GM21737 (cell line): ENCODE results near the gene DHX58.

Experiments
- ATAC-seq: cut with Tn5 transposase; IDR thresholded peaks from one replicate; pipeline ENCODE4 v1.9.1; 2021; ENCODE audit warnings: mild to moderate bottlenecking, moderate library complexity; ENCODE audit not compliant: unreplicated experiment

DHX58 gene

DNA sequence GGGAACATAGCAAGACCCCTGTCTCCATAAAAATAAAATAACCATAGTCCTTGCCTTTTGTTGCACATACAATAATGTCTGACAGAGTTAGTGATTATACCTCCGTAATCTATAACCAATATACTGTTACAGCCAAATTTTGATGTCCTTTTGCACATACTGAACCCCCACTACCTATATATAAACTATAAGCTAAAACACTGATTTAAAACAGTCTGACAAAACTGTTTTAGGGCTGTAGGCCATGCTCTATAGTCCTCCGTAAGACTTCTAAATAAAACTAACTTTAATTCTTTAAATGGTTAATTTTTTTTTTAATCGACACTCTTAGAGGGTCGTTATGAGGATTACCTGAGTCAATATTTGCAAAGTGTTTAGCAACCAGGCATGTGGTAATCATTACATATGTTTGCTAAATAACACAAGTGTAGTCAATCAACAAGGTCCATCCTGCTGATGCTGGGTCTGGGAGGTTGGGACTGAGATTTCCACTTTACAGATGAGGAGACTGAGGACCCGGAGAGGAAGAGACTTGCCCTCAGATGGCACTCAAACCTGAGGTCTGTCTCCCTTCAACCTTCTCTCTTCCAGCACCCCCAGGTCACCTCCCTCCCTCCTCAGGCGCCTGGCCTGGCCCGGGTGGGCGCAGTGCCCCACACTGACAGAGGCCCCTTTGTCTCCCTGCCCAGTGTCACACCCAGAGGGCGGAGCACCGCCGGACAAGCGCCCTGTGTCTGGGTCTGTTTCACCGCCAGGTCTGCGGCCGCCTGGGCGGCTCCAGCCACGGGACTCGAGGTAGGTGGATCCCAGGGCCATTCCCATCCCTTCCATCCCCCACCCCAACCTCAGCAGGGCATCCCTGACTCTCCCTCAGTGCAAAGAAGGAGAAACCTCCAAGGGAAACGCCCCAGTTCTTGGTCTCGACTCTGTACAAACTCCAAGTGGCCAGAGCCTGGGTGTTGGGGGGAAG lies 24.5 kb downstream of the DHX58 start:
- ATAC-seq: no peak

DNA sequence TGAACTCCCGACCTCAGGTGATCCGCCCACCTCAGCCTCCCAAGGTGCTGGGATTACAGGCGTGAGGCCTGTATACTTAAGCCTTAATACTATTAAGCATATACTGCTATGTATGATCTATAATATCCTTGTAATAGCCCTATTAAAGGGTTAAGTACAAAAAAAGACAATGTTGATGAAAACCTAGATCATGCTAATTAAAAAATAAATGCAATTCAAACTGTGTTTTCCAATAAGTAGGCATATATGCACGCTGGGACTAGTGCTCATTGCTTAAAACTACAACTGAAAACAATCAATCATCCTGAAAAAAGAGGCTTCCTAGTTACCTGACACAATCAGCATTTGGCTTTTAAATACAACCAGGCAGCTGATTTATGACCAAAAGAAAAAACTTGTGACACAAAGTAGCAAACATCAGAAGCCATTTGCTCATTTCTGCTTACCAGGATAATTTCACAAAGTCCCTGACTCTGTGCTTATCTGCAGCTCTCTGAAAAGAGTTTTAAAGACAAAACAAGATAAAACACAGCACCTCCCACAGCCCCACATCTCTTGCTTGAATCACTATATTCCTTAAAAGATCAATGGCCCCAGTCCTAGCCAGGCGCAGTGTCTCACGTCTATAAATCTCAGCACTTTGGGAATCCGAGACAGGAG lies 25.3 kb downstream of the DHX58 start:
- ATAC-seq: no peak

DNA sequence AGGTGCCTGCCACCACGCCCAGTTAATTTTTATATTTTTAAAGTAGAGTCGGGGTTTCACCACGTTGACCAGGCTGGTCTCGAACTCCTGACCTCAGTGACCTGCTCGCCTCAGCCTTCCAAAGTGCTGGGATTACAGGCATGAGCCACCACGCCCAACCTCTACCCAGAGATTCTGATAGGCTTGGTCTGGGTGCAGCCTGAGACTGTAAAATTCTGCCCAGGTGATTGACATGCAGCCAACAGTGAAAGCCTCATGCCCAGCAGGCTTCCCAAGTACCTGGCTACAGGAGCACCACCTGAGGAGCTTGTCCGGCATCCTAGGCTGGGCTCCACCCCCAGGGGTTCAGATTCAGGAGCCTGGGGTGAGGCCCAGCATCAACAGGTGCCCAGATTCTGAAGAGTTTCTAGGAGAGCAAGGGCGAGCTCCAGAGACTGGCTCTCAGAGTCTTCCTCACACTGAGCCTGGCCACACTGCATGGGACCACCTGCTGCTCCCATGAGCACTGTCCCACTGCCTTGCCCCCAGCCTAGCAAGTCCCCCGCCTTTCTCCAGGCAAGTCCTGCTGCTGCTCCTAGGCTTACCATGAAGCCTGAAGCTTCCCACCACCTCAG lies 30.9 kb downstream of the DHX58 start:
- no peak for ATAC-seq

DNA sequence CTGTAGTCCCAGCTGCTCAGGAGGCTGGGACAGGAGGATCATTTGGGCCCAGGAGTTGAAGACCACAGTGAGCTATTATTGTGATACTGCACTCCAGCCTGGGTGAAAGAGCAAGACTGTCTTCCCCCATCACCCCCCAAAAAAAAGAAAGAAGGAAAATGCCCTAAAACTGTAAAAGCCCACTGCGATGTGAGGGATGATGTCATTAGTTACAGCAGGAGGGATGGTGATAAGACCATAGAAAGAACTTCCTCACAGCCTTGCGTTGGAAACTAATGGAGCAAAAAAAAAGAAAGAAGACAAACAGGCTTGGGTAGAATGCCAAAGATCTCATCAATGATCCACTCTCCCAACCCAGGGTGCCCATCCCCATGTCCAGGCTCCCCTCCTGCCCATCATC lies 33.0 kb downstream of the DHX58 start:
- no peak for ATAC-seq

DNA sequence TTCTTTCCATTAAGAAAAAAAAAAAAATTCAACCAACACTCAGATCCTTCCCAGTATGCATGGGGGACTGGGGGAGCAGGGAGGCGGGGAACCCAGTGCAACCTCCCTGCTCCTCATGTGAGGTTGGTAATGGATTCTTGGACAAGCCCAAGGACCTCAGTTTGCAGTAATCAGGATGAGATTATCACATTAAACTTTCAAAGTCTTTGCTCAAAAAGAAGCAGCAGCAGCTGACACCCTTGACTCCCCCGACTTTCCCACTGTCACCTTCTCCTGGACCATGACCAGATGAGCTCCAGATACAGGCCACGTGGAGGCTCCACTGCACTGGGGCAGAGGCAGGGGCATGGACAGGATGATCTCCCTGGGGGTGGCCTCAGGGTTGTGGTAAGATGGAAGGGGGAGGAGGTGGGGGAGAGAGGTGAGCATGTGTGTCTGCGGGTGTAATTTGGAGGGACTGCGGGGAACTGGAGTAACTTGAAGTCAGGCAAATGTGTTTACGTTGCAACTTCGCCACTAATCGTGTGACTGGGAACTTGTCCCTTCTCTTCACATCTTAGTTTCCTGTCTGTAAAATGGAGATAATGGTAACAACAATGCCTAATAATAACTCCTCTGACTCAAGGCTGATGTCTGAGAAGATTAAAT lies 34.0 kb downstream of the DHX58 start:
- no peak for ATAC-seq

DNA sequence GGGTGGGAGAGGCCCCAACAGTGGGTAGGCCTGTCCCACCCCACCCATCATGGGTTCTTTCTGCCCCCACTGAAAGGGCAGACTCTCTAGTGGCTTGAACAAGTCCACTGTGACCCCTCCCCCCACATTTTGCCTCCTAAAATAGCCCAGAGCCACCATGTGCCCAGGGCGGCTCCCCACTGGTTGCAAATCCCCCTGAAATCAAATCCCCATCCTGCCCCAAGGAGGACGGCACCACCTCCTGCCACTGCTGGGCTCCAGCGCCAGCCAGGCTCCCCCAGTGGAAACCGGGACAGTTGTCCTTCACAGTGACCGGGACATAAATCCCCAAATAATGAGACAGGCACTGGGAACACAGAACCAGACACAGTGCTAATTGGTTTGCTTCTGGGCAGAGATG lies 34.8 kb downstream of the DHX58 start:
- ATAC-seq: no peak

DNA sequence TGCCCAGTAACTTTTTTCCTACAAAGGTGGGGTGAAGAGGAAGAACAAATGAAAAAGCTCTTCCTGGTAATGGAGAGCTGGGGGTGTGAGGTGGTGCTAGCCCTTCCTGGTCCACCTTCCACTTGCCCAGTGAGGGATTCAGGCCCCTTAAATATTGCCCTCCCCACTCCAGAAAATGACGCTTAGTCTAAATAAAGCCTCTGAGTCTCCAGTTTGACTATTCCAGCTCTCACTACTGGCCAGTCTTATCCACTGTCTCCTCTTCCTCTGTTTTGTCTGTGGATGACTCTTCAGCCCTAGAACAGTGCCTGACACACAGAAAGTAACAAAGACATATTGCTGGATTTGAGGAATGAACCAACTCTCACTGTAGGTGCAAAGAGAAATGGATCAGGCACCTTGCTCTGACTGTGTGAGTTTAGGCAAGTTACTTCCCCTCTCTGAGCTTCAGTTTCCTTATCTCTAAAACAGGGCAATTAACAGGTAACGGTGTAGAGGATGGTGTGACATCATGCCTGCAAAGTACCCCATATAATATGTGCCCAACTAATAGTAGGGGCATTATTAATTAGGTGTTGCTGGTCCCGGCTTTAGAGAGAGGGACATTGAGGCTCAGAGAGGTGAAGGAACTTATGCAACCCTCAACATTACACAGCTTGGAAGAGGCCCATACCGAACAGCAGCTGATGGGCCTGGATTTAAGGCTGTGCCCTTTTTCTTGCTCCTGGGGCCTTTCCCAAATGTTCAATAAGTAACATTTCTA lies 35.5 kb downstream of the DHX58 start:
- ATAC-seq: no peak

DNA sequence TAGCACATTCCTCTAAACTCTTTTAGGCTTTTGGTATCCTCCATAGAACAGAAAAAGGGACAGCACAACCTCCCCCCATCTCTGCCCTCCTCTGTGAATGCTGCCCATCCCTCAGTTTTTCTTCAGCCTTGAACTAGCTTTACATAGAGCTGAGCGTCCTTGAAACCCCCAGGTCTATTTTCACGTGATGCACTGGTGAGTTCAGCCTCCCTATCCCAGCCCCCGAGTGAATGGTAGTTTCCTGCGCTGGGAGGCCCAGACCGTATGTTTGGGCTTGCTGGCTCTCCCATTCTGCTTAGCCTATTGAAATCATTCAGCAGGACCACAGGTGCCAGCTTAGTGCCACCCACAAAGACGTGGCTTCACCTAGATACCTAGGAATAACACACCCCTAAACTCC lies 36.7 kb downstream of the DHX58 start:
- no peak for ATAC-seq

DNA sequence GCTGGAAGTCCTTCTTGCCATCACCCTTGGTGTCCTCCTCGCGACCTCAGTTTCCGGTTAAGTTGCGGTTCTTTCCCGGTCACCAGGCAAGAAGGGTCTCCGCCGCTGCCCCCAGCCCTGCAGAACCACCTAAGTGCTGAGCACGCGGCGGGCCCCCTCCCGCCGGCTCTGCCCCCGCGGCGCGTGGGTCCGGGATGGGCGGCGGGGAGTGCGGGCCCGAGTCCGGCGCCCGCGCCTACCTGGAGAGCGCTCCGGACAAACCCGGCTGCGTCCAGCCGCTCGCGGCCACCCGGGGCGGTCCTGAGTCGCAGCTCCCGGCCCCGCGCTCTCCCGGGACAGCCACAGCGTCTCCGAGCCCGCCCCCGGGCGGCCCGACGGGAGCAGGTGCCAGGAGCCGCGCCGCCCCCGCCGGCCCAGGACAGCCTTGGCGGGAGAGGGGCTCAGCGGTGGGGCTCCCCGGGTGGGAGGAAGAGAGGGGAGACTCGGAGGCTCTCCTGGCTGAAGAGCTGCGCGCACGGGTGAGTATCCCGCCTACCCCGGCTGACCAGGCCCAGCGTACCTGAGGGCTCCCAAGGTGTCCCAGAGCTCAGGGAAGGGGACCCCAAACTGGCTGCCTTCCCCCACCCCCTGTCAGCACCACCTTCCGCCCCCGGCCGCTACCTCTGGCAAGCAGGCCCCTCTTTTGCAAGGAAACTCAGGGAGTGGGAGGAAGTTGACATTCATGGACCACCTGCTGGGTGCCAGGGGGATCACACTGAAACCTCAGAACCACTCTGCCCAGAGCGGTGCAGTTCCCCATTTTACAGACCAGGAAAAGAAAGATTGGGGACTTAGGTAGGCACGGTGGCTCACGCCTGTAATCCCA lies 40.0 kb downstream of the DHX58 start:
- no peak for ATAC-seq

DNA sequence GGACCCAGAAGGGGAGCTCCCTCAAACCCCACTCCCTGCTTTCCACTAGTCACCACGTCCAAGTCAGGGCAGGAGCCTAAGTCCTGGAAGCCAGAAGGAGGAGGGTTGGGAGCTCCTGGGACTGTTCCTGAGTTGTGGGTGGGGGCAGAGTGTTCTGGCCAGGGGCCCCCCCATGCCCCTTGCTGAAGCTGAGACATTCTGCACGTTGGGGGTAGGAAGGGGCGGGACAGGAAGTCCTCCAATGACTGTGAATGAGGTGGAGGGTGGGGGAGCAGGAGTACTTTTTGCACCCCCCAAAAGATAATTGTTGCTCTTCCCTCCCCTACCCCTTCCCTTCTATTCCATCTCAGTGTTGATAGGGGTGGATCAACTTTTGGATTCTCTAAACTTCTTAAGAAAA lies 40.7 kb downstream of the DHX58 start:
- ATAC-seq: no peak

DNA sequence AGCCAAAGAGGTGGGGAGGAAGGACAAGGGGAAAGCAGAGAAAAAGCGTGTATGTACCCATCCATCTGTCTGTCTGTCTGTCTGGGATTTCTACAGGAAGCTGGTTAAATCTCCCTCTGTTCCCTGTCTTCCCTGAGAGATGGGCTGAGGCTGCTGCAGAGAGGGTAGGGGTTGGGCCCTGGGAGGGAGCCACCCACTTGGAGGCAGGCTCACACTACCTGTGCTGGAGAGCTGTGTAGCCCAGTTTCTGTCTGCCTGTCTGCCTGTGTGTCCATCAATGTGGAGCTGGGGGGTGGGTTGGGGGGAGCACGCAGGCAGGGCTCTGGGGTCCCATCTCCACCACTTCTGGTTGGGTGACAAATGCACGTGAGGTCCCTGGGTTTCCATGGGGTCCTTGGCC lies 43.5 kb downstream of the DHX58 start:
- ATAC-seq: no peak

DNA sequence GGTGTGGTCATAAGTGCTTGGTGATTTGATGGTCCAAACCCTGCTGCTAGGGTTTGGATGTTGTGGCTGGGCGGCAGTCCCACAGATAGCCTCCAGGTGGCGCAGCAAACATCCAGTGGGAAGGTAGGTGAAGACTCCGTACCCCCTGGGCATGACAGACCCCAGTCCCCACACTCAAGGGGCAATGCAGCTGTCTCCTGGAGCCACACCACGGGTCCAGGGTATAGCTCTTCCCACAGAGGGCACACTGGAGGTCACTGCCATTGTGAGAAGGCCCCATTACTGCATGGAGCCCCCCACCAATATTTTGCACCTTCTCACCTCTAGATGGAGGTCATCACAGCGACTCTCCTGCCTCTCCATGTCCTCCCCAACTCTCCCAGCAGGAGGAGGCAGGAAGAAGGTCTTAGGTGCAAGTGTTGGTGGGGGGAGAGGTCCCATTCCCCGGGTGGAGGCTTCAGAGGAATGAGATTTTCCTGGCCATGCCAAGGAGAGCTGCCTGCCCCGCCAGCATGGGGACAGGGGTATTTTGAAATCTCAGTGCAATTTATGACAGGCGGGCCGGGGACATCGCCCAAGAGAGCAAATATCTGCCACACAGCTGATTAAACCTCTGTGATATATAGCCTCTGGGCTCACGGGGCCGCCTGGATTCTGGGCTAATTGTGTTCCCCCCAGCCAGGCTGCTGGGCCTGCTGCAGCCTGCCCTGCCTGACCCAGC lies 45.0 kb downstream of the DHX58 start:
- ATAC-seq: no peak

DNA sequence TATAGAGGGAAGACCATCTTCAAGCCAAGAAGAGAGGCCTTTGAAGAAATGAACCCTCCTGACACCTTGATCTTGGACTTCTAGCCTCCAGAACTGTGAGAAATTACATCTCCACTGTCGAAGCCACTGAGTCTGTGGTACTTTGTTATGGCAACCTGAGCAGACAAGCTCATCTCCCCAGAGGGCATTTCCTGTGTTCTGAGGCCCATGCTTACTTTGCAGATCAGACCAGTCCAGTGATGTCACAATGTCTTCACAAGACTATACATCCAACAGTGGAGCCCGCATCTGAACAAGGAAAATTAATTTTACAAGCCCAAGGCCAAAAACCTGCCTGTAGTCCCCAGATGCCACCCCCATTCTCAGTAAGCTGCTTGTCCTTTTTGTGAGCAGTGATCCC lies 47.3 kb downstream of the DHX58 start:
- no peak for ATAC-seq

DNA sequence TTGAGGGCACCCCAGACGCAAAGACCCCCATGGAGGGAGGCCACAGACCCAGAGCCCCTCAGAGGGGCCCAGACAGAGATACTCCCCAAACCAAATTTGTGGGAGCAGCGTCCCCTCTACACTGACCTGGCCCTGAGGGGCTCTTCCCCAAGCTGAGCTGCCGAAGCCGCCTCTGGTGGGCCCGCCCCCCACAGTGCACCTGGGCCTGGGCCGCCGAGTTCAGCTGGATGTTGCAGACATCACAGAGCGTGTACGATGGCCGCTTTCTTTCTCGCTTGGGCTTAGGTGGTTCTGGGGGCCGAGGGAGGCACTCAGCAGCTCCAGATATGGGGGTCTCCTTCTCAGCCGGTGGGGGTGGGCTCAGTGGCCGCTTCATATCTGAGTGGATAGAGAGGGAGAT lies 49.8 kb downstream of the DHX58 start:
- ATAC-seq: no peak

DNA sequence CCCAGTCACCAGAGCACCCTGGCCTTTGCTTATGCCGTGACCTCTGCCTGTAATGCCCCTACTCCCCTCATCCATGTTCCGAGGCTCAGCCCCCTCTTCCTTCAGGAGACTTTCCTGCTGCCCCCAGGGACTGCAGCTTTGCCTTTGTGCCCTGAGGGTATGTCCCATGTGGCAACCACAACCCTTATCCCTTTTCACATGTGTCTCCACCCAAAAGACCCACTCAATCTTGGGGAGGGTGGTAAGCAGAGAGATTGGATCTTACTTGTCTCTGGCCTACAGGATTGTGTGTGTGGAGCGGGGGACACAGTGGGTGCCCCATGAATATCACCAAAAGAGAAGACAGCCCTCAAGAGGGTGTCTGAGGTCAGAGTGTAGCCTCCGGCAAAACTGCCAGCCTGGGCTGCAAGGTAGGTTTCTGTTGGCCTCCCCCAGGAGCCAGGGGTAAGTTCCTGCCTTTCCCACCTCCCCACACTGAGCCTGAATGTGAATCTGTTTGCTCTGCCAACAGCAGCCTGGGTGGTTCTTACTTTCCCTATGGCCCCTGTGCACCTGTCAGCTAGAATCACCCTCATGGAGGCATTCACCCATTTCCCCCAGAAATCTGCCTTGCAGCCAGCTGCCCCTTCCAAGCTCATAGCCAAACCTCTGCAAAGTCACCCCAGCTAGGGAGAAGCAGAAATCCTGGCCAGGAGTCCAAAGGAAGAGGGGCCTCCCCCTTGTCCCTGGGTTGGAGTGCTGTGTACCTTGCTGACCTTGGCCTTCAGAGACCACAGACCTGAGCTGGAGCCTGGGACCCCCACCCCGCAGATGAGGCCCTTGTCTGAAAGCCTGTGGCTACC lies 50.6 kb downstream of the DHX58 start:
- no peak for ATAC-seq

DNA sequence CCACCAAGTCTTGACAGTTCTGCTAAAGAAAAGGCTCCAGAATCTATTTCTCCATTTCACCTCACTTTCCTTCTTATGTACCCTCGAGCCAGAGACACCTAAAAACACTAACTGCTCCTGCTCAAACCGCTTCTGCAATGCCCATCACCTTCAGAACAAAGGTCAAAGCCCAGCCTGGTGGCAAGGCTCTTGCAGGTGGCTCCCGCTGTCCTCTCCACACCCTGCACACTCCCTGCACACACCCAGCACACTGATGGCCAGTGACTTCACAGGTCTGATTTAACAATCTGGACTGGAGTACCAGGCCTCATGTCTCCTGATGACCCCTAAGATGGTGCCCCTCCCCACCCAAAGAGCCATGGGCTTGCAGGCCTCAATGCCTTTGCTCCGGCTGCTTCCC lies 52.3 kb downstream of the DHX58 start:
- ATAC-seq: no peak

DNA sequence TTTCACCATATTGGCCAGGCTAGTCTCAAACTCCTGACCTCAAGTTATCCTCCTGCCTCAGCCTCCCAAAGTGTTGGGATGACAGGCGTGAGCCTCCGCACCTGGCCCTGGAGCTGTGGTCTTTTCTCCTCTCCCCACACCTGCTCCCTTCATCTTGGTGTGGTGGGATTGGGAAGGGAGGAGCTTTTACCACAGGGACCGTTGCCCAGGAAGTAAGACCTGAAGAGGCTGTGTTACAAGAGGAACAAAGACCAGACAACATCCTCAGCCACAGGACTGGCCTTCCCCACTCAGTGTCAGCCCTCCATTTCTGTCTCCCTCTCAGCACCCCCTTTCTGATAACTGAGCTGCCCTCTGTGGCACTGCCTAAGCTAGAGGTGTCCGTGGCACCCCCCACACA lies 52.7 kb downstream of the DHX58 start:
- ATAC-seq: no peak

DNA sequence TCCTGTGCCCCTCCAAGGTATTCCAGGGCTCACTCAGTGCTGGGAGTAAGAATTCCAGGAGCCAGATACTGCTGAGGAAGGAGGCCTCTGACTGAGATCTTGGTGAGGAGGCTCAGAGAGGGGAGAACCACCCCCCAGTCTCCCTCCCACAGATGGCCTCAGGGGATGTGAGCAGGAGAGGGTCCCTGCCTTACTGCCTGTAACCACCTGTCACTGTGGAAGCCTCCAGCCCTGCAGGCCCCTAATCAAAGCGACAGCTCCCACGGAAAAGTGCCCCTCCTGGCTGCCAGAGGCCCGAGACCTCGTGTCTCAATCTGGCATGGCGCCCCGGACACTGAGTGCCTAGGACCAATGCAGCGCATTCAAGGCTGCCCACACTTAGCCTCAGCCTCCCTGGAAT lies 54.5 kb downstream of the DHX58 start:
- no peak for ATAC-seq
